Dedifferentiated amniotic fluid mesenchymal stem cell (primary cell): Measurements from ENCODE around the gene F10.

Experiments used
- DNase-seq: peaks from one replicate; pipeline ENCODE4 v3.0.0-alpha.2; 2016; ENCODE audit errors: extremely low spot score

F10 gene

DNA sequence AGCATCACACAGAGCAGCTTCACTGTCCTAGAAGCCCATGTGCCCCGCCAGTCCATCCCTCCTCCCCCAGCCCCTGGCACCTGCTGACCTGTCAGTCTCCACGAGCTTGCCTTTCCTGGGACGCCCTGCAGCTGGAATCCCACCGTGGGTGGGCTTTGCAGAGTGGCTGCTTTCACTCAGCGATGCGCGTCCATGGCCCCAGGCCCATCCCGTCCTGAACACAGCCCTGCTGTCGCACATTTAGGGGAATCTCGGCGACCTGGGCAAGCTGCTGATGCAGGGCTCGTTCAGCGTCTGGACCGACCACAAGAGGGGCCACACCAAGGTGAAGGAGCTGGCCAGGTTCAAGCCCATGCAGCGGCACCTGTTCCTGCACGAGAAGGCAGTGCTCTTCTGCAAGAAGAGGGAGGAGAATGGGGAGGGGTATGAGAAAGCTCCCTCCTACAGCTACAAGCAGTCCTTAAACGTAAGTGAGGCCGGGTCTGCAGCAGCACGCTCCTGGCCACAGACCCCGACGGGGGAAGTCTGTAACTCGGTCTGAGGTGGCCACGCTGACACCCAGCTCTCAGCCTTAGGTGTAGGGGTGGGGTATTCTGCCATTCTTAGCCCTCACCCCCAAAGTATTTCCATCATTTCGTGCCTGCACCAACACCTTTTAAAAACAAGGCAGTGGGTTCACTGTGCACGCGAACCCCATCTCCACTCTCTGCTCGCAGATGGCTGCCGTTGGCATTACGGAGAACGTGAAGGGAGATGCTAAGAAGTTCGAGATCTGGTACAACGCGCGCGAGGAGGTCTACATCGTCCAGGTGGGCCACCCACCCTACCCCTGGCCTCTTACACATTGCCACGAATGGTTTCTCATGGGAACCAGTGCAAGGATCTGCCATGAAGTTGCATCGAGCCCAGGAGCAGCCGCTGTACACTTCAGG, 35.3 kb upstream of the F10 start:
- no peak for DNase-seq

GRCh38 chr13:113087923-113088690, 34.5 kb upstream of the F10 start:
- no peak for DNase-seq

DNA sequence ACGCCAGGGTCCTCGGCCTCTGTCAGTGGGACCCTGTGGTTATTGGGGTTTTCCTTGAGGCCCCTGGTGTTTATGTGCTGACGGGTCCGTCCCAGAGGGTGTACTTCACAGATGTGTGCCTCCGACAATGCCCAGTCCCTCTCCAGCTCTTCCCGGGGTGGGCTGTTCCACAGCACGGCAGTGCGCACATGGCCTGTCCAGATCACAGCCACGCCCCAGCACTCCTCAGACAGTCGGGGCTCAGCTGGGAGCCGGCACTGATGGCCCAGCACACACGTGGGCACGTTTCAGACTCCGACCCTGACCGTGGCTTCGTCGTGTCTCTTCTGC, 33.9 kb upstream of the F10 start:
- DNase-seq = no peak

DNA sequence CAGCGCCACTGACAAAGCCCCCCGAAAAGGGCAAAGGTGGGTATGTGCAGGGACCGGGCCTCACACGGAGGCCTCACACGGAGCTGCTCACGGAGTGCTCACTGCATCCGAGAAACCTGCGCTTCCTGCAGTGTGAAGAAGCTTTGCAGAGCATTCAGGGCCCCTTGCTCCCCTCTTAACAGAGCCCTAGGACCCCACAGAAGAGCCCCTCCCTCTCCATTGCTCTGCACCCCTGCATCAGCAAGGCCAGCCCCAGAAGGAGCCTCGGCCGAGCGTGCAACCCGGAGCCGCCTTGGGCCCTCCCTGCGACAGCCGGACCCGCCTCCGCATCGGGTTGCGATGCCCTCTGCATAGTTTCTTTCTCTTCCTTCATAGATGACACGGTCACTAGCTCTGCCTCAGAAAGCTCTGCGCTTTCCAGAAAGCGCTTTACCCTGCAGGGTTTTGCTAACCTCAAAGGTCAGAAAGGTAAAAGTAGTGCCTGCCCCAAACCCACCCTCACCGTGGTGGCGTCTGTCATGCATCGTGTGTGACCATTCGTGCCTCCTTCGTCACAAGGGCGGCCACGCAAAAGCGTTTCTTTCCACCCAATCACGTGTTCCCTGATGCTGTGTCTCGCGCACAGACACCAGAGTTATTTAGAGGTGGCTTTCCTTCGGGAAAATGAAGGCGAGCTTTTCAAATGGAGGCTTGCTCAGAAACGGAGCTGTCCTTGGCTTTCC, 32.7 kb upstream of the F10 start:
- no peak for DNase-seq

DNA sequence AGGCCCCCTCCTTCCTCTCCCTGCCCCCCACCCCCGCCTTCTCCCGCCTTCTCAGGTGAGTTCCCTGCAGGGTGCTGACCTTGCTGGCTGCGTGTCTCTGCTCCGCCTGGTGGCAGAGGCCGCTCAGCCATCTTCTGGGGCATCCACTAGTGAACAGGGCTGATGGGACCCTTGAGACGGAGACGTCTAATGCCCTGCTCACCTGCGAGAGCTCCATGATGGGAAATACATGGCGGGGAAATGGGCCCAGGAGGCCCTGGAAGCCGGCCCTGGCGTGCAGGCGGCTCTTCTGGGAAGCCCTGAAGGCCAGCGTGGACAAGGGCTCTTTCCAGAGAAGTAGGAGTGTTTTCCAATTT, 32.2 kb upstream of the F10 start:
- DNase-seq = no peak

DNA sequence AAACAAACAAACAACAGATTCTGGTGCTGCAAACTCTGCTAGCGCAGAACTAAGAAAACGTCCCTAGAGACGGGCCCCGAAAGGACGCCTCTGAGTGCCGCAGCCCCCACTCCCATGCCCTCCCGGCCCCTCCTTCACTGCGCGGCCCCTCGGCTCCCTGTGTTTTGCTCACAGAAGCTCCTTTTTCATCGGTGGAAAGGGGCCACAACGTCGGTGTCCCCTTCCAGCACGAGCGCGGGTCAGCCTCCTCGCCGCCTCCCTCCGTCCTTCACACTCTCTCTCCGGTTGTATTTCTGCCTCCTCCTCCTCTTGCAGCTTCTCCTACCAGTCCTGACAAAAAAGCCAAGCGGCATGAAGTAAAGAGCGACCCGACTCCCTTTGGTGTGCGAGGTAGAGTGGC, 31.8 kb upstream of the F10 start:
- no peak for DNase-seq

DNA sequence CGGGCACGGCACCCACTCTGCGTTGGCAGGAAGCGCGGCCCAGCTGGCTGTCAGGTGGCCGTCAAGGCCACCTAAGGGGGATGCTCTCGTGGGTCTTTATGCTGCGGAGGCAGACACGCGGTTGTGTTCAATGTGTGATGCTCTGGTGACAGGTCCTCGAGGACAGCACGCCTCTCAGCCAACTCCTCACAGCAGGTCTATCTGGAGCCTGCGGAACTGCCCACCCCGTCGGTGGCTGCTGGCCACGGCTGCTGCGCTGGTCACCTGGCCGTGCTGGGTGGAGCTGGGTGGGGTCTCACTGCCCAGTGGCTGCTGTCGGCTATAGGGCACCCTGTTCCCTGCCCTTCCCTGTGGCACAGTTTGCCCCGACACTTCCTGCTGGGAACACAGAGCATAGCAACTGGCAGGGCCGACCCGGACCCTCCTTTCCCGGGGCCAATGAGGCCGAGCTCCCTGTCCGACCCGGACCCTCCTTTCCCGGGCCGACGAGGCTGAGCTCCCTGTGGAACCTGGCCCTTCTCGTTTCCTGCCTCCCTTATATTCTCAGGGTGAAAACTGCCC, 31.3 kb upstream of the F10 start:
- DNase-seq = no peak

GRCh38 chr13:113091891-113092775, 30.5 kb upstream of the F10 start:
- no peak for DNase-seq

- DNase-seq = no peak
Measured at GRCh38 chr13:113092776-113093579, 29.6 kb upstream of the F10 start.

- no peak for DNase-seq
Measured at GRCh38 chr13:113093580-113094409, 28.8 kb upstream of the F10 start.

DNA sequence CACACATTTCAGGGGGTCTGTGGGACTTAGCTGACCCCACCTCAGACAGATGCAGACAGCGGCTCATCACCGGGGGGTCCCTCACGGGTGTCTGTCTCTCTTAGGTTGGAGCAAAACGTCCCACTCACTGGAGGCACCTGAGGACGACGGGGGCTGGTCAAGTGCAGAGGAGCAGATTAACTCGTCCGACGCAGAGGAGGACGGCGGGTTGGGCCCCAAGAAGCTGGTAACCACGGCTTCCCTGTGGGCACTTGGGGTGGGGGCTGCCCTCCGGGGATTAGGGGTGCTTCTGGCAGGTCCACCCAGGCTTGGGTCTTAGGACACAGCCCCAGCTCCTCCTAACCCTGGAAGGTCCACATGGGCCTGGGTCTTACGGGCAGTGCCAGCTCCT, 28.2 kb upstream of the F10 start:
- DNase-seq = no peak

- DNase-seq = no peak
Measured at GRCh38 chr13:113095146-113096051, 27.2 kb upstream of the F10 start.

DNA sequence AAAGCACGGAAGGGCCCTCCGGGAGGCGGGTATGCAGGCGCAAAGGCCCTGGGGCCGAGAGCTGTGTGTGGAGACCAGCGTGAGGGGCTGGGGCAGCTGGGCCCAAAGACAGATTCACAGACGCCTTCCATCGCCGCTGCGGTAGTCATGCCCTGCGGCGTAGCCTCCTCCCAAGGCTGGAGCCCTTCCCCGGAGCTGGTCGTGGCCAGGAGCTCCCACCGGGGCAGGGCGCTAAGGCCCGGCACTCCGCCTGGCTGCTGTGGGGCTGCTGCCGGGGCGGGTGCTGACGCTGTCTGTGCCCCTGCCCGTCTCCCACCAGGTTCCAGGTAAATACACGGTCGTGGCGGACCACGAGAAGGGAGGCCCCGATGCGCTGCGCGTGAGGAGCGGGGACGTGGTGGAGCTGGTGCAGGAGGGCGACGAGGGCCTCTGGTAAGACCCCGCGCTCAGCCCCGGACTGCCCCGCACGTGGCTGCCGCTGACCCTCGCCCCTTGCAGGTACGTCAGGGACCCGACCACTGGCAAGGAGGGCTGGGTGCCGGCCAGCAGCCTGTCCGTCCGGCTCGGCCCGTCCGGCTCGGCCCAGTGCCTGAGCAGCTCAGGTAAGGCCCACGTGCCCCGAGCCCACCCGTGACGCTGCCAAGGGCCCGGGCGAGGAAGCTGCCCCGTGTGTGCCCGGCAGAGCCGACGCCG, 26.4 kb upstream of the F10 start:
- DNase-seq = no peak

GRCh38 chr13:113096745-113097305, 25.8 kb upstream of the F10 start:
- DNase-seq = no peak

DNA sequence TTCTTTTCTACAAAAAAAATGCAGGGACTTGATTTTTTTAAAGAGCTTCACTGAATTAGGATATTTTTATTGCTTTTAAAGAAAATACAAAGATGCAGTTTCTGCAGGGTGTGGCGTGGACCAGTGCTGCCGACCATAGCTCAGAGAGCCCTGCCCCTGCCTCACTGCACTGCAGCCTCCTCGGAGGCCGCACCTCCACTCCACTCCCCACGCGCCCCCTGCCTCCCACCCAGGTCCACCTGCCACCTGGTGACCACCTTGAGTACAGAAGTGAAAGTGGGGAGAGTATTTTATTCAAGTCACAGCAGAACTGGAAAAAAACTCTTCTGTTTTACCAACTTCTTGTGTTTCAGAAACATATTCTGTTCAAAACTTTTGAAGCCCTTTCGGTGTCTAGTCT, 24.9 kb upstream of the F10 start:
- no peak for DNase-seq

GRCh38 chr13:113098162-113098732, 24.4 kb upstream of the F10 start:
- DNase-seq = no peak

GRCh38 chr13:113099142-113099541, 23.5 kb upstream of the F10 start:
- no peak for DNase-seq
